HG02852 (cell line): ENCODE data around the gene TRABD.
"Not testable (repeated sequence)": the region's sequence is repeated elsewhere in the genome, so short reads cannot be mapped to it uniquely, and the experiment has no call there.

Source experiments
- ATAC-seq: cut with Tn5 transposase; IDR thresholded peaks from one replicate; pipeline ENCODE4 v1.9.1; 2021; ENCODE audit warnings: mild to moderate bottlenecking, moderate library complexity; ENCODE audit not compliant: unreplicated experiment

TRABD gene

GRCh38 chr22:50151571-50152537, 33.9 kb upstream of the TRABD start:
- no peak for ATAC-seq

GRCh38 chr22:50153056-50153755, 32.5 kb upstream of the TRABD start:
- no peak for ATAC-seq

- ATAC-seq: no peak
Observed at GRCh38 chr22:50153756-50154140, 32.0 kb upstream of the TRABD start.

- no peak for ATAC-seq
Observed at GRCh38 chr22:50157709-50158375, 27.9 kb upstream of the TRABD start.

- ATAC-seq: no peak
Observed at GRCh38 chr22:50160947-50161346, 24.8 kb upstream of the TRABD start.

- no peak for ATAC-seq
Observed at GRCh38 chr22:50161508-50162390, 24.0 kb upstream of the TRABD start.

GRCh38 chr22:50162391-50162956, 23.2 kb upstream of the TRABD start:
- ATAC-seq: no peak

- no peak for ATAC-seq
Observed at GRCh38 chr22:50165436-50166123, 20.1 kb upstream of the TRABD start.

GRCh38 chr22:50167689-50168489, 17.8 kb upstream of the TRABD start:
- ATAC-seq: no peak

GRCh38 chr22:50168490-50169180, 17.1 kb upstream of the TRABD start:
- ATAC-seq: not testable (repeated sequence)

- ATAC-seq: no peak
Observed at GRCh38 chr22:50169181-50169759, 16.4 kb upstream of the TRABD start.

- no peak for ATAC-seq
Observed at GRCh38 chr22:50169774-50170341, 15.9 kb upstream of the TRABD start.

GRCh38 chr22:50170453-50171318, 15.0 kb upstream of the TRABD start, which contains the start of gene PANX2:
Gene PANX2 (plus strand): TSS chr22:50170731. CDS start chr22:50170731, 0 bp downstream.
- ATAC-seq: no peak

- no peak for ATAC-seq
Observed at GRCh38 chr22:50171319-50171964, 14.3 kb upstream of the TRABD start.

GRCh38 chr22:50171965-50172421, 13.7 kb upstream of the TRABD start:
- no peak for ATAC-seq
